GM03348 (cell line): ENCODE results near the gene SEC61A1.

Experiments used
- DNase-seq: peaks from one replicate; pipeline ENCODE4 v3.0.0; 2012; ENCODE audit warnings: low spot score

Gene SEC61A1

GRCh38 chr3:128113817-128114794, 61.9 kb downstream of the SEC61A1 start:
- DNase-seq: no peak
